GM19467 (cell line): Measurements from ENCODE around the gene BLOC1S4.
"Not testable (repeated sequence)": the region's sequence is repeated elsewhere in the genome, so short reads cannot be mapped to it uniquely, and the experiment has no call there.

Source experiments
- ATAC-seq: cut with Tn5 transposase; IDR thresholded peaks from one replicate; pipeline ENCODE4 v1.9.1; 2021; ENCODE audit warnings: mild to moderate bottlenecking, moderate library complexity; ENCODE audit not compliant: unreplicated experiment

The BLOC1S4 gene

DNA sequence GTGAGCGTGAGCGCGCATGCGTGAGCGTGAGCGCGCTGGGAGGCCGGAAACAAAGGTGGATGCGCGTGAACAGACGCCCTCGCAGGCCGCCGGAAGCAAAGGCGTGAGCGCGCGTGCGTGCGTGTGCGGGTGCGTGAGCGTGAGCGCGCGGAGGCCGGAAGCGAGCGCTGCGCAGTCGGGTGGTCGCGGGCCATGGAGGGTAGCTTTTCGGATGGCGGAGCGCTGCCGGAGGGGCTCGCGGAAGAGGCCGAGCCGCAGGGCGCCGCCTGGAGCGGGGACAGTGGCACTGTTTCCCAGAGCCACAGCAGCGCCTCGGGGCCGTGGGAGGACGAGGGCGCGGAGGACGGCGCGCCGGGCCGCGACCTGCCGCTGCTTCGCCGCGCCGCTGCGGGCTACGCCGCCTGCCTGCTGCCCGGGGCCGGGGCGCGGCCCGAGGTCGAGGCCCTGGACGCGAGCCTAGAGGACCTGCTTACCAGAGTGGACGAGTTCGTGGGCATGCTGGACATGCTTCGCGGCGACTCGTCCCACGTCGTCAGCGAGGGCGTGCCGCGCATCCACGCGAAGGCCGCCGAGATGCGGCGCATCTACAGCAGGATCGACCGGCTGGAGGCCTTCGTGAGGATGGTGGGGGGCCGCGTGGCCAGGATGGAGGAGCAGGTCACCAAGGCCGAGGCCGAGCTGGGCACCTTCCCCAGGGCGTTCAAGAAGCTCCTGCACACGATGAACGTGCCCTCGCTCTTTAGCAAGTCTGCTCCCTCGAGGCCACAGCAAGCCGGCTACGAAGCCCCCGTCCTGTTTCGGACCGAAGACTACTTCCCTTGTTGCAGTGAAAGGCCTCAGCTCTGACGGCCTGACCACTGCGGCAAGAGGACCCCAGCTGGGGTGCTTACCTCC lies at the start of gene BLOC1S4:
Gene BLOC1S4, plus strand, starts transcription at position 157 of the 894 bp plus-strand sequence. Its CDS starts 36 bp downstream, at position 193.
- ATAC-seq: peak; percentile 80

DNA sequence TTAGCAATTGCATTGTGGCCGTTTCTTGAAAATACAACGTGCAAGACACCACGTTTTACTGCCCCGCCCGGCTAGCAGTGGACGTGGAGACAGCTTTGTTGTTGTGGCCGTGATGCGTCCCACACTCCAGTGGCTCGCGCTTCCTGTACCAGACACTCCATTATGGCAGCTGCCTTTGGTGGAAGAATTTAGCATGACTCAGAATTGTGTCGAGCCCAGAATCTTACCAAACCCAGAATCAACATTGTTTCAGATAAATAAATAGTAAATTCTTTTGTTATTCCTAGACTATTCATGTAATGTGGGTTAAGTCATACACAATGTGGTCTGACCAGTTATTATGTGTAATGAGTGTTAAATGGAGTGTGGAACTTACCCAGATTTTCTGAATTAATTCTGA lies 47.6 kb upstream of the BLOC1S4 start:
- no peak for ATAC-seq

DNA sequence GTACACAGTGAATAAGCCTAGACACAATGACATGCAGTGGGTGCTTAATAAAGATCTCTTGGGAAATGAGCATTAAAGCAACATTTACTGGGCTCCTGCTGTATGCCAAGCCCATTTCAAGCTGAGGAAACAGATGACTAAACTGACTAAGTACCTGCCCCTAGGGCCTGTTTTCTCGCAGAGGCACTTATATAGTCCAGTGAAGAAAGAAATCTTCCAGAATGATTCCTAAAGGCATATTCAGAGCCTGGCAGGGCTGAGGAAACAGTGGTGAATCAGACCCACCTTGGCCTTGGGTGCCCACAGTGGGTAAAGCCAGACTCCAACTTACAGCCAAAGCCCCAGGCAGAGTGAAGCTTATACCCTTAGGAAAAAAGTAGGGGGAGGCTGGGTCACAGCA lies 44.3 kb upstream of the BLOC1S4 start:
- ATAC-seq: no peak

- no peak for ATAC-seq
Measured at GRCh38 chr4:6672131-6672530, 43.8 kb upstream of the BLOC1S4 start.

GRCh38 chr4:6672541-6673190 lies 43.3 kb upstream of the BLOC1S4 start:
- ATAC-seq: not testable (repeated sequence)

DNA sequence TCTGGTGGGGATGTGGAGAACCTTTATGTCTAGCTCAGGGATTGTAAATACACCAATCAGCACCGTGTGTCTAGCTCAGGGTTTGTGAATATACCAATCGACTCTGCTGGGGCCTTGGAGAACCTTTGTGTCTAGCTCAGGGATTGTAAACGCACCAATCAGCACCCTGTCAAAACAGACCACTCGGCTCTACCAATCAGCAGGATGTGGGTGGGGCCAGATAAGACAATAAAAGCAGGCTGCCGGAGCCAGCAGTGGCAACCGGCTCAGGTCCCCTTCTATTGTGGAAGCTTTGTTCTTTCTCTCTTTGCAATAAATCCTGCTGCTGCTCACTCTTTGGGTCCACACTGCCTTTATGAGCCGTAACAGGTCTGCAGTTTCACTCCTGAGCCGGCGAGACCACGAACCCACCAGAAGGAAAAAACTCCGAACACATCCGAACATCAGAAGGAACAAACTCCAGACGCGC lies 42.7 kb upstream of the BLOC1S4 start:
- ATAC-seq: not testable (repeated sequence)

DNA sequence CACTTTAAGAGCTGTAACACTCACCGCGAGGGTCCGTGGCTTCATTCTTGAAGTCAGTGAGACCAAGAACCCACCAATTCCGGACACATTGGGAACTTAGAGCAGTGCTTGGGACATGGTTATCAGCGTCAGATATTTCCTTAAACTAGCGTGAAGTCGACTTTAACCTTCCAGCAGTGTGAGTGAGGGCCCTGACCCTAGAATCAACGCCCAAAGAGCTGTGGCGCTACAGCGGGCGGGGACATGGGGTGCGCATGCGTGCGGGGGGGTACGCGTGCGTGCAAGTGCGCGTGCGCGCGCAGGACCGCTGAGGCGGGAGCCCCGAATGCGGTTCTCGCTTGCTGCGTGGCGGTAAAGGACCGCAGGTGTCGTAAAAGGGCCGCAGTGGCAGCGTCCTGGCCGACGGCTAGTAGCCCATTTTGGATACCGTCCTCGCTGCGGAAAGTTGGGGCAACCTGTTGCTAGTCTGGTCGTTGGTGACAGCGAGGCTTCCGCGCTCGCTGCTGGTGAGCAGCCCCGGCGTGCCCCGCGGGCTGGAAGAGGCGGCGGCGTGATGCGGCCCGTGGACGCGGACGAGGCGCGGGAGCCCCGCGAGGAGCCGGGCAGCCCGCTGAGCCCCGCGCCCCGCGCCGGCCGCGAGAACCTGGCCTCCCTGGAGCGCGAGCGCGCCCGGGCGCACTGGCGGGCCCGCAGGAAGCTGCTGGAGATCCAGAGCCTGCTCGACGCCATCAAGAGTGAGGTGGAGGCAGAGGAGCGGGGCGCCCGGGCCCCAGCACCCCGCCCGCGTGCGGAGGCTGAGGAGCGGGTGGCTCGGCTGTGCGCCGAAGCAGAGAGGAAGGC lies 42.1 kb upstream of the BLOC1S4 start:
- ATAC-seq: peak; percentile 71

DNA sequence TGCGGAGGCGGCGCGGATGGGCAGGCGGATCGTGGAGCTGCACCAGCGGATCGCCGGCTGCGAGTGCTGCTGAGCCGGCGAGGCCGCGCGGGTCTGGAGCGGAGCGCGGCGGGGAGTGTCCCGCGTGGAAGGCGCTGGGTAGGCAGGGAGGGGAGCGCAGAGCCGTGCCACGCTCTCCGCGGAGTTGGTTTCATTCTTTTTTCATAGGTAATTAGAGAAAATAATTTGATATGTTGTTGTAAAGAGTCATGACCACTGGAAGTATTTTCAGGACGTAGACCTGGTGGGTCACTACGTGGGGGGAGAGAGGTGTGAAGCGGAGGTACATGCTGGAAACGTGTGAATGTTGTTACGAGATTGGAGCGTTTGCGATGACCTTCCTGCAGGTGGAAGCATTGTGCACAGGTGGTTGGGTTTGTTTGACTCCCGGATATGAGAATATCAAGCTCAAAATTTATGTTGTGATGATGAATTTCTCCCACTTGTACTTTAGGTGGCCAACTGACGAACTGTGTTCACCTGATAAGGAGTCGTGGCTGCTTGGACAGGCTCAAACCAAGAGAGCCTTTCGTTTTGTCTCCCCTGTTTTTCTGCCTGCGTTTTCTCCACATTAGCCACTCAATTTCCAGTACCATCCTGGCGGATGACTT lies 41.3 kb upstream of the BLOC1S4 start:
- peak; percentile 37 for ATAC-seq

DNA sequence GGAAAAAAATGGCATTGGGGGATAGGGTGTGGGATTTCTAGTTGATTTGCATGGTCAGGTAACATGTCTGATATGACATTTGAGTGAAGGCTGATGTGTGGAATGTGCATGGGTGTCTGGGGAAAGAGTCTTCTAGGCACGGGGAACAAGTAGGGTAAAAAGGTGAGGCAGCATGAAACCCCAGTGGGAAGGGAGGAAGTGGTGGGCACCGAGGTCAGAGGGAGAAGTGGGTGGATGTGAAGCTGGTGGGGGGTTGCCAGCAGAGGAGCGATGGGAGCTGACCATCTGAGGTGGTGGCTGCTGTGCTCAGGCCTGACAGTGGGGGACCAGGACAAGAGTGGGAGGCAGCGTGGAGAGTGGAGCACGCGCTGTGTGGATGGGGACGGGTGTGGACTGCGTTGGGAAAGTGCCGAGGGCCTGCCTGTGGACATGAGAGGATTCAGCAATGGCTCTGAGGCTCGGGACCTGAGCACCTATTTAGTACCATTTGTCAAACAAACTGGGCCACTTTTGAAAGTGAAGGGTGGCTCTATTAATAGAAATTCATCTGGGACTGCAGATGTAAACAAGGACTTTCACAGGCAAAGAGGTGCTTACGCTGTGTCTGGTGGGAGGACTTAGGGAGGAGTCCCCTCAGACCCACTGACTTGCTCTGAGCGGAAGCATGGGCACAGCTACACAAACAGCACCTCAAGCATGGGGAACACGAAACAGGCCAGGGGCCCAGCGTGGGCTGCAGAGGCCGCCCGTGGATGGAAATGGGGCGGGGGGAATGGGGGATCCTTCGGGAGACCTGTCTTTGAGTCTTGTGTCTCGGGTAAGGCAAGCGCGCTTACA lies 39.0 kb upstream of the BLOC1S4 start:
- no peak for ATAC-seq

GRCh38 chr4:6680372-6681034 lies 35.5 kb upstream of the BLOC1S4 start:
- no peak for ATAC-seq

DNA sequence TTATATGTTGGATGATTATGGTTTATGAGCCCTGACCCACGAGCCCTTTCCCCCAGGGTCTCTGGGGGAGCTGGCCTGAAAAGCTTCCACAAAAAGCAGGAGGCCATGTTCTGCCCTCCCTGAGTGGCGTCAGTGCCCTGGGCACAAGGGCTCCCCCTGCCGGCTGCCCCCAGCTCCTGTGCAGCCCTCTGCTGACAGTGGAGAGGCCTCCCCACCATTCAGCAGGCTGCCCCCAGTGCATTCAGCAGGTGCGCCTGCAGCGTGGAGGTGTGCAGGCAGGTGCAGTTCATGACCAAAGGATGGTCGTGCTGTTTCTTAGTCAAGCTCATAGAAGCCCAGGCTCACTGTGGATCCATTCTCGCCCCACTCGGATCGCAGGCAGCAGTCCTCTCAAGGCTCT lies 34.8 kb upstream of the BLOC1S4 start:
- ATAC-seq: no peak

GRCh38 chr4:6682862-6683590 lies 32.9 kb upstream of the BLOC1S4 start:
- no peak for ATAC-seq

DNA sequence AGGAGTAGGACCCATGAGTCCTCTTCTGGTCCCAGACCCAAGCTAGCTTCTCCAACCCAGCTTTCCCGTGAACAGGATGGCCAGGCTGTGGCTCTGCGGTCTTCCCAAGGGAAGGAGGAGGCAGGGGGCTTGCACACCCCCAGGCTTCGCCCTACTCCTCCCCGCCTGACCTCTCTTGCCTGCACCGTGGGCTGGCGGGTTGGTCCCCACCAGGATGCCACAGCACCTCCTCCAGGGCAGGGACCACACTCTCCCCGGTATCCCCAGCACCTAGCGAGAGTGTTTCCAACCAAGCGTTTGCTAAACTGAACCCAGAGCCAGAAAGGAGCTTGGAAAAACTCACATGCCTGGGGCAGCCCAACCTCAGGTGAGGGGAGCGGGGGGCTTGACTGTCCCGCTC lies 31.3 kb upstream of the BLOC1S4 start:
- no peak for ATAC-seq

DNA sequence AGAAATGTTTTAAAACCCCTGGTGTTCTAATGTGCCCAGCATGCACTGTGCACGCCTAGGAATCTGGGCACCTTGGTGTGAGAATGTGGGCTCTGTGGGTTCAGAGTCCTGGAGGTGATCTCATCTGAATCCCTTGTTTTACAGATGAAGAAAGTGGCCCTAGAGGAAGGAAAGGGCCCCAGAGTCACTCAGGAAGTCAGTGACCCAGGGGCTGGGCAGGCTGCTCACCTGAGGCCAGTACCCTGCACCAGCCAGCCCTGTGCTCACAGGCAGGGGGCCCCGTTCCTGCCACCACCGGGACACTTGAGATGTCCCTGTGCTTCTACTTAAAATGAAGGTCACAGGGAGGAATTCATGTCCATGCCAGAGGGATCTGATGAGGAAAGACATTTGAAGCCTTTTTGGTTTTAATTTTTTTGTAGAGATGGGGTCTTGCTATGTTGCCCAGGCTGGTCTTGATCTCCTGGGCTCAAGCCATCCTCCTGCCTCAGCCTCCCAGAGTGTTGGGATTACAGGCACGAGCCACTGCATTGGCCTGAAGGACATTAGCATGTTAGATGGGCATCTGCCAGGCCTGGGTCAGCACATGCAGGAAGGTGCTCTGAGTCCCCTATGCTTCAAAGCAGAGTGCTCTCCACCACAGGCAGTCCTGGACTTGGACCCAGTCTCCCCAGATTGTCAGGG lies 29.7 kb upstream of the BLOC1S4 start:
- ATAC-seq: no peak

- no peak for ATAC-seq
Measured at GRCh38 chr4:6687947-6688878, 27.8 kb upstream of the BLOC1S4 start.

DNA sequence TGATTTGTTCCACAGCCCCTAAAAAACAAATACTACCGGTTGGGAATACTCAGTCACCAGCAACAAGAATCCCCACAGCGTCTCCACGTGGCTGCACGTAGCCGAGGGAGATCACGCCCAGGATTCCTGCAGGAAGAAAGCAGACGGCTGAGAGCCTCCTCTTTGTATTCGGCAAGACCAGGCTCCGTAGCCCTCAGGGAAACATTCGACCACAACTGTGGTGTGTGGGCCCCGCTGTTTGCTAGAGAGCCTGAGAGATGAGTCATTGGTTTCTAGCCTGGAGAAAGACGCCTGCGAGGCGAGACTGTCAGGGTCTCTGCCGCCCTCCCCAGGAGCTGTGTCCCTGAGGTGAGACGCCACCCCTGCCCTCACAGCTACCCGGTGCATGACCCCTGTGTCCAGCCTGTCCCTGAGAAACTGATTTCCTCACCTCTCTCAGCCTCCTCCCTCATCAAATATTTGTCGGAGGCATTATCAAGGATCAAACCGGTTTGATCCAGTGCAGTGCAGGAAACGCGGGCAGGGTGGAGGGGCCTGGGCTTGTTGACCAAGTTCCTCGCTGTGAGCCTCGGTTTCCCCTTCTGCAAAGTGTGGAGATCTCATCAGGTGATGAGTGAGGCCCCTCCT lies 27.0 kb upstream of the BLOC1S4 start:
- ATAC-seq: no peak
